ENCODE measurements around the gene AFF2.

The AFF2 gene

GRCh38 chrX:149045645-149046210 lies 545.3 kb downstream of the AFF2 start:
- no peak overlapping the region for H2AFZ ChIP-seq (ENCODE audit: low read length)
- no peak for TF ChIP-seq CTCF (IDR thresholded peaks at IDR 0.05; ENCODE audit: low read length)
- TF ChIP-seq EZH2 (optimal IDR thresholded peaks at IDR 0.05; ENCODE audit: low read depth, low read length): no peak
- TF ChIP-seq EZH2phosphoT487 (IDR thresholded peaks at IDR 0.05; ENCODE audit: low read length): no peak
- H3K4me2 ChIP-seq (ENCODE audit: low read depth, low read length): no peak overlapping the region
- H3K27me3 ChIP-seq (replicated peaks; ENCODE audit: insufficient read depth, low read length): no peaks in the 10 kb centered on the region
- H4K20me1 ChIP-seq (ENCODE audit: insufficient read depth, low read length): no peaks in the 10 kb centered on the region
- H3K27ac ChIP-seq (ENCODE audit: low read length): no peak overlapping the region
- H3F3A ChIP-seq (ENCODE audit: insufficient read depth, low read length): no peaks in the 10 kb centered on the region
- H3K4me3 ChIP-seq (ENCODE audit: low read length): no peak overlapping the region
- H3K36me3 ChIP-seq (replicated peaks; ENCODE audit: insufficient read depth, low read length): no peaks in the 10 kb centered on the region
- DNase-seq: no peak
- H3K79me2 ChIP-seq (ENCODE audit: low read length): no peaks in the 10 kb centered on the region
- no peaks in the 10 kb centered on the region for H3K9me2 ChIP-seq (replicated peaks; ENCODE audit: insufficient read depth, low read length)
- H3K9ac ChIP-seq (ENCODE audit: low read length): no peak overlapping the region
- H3K4me1 ChIP-seq (ENCODE audit: low read length): no peaks in the 10 kb centered on the region
- no peaks in the 10 kb centered on the region for H3K9me3 ChIP-seq (replicated peaks; ENCODE audit: insufficient read depth, low read length)
